ENCODE results near the gene FOXK2.

FOXK2 gene

GRCh38 chr17:82518826-82519810 is at the start of gene FOXK2:
FOXK2 (plus strand) TSS chr17:82519732; CDS start chr17:82519889, 157 bp downstream.
- DNase-seq, result peak; percentile 94 to 97

- DNase-seq, result no peak
Observed at GRCh38 chr17:82470065-82470464, 49.5 kb upstream of the FOXK2 start.

GRCh38 chr17:82474223-82475010 is 45.1 kb upstream of the FOXK2 start:
- DNase-seq, result no peak

GRCh38 chr17:82475458-82475857 is 44.1 kb upstream of the FOXK2 start:
- no peak for DNase-seq

- DNase-seq, result no peak
Observed at GRCh38 chr17:82477934-82478333, 41.6 kb upstream of the FOXK2 start.

- DNase-seq, result no peak
Observed at GRCh38 chr17:82479602-82480001, 39.9 kb upstream of the FOXK2 start.

- DNase-seq, result no peak
Observed at GRCh38 chr17:82480318-82480717, 39.2 kb upstream of the FOXK2 start.

- DNase-seq, result no peak
Observed at GRCh38 chr17:82483204-82483660, 36.3 kb upstream of the FOXK2 start.

- DNase-seq, result no peak
Observed at GRCh38 chr17:82483836-82484235, 35.7 kb upstream of the FOXK2 start.

GRCh38 chr17:82486231-82487094 is 33.1 kb upstream of the FOXK2 start:
- no peak for DNase-seq

- no peak for DNase-seq
Observed at GRCh38 chr17:82487910-82488309, 31.6 kb upstream of the FOXK2 start.

- no peak for DNase-seq
Observed at GRCh38 chr17:82489117-82489516, 30.4 kb upstream of the FOXK2 start.

GRCh38 chr17:82489851-82490511 is 29.6 kb upstream of the FOXK2 start:
- DNase-seq, result peak in 1 of 2 experiments; percentile 65

- DNase-seq, result peak; percentile 86 to 89
Observed at GRCh38 chr17:82490512-82491195, 28.9 kb upstream of the FOXK2 start.

GRCh38 chr17:82491196-82491530 is 28.4 kb upstream of the FOXK2 start:
- DNase-seq, result no peak

GRCh38 chr17:82491533-82491932 is 28.0 kb upstream of the FOXK2 start:
- no peak for DNase-seq

- DNase-seq, result no peak
Observed at GRCh38 chr17:82492643-82493225, 26.8 kb upstream of the FOXK2 start.

GRCh38 chr17:82493226-82493781 is 26.2 kb upstream of the FOXK2 start:
- no peak for DNase-seq

- peak; percentile 96 for DNase-seq
Observed at GRCh38 chr17:82494236-82495055, 25.1 kb upstream of the FOXK2 start.
